ENCODE data around the gene EIF2S1. TPM values are rescaled to one million over a fixed set of nuclear protein-coding genes. Genes with fewer than 3 reads are reported as not detected.

Gene EIF2S1
- total and polyA plus RNA-seq, 2 experiments from 2014 or later = 121 to 170 TPM

DNA sequence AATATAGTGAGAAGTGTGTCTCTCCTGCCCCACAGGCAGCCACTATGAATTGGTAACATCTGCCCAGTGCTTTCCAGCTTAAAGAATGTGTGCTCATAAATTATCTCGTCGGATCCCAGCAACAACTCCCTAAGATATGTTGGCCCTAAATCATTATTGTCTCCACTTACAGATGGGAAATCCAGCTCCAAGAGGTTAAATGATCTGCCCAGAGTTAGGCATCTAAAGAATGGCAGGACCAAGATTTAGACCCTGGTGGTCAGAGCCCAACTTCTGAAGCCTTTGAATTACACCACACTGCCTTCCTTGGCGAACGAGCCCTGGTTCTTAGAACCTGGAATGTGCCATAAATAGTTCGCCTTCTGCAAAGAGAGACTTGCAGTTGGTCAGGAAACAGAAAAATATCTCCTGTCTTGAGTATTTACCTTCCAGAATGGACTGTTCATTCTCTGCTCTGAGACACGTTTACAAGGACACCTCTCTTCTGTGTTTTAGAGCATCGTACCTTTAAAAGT lies 72.0 kb downstream of the EIF2S1 start:
- no peak for ATAC-seq
- no peak for TF ChIP-seq NANOG (IDR thresholded peaks at IDR 0.05; ENCODE audit: borderline replicate concordance)
- TF ChIP-seq STAT1 (IDR thresholded peaks at IDR 0.05; ENCODE audit: unreplicated experiment) = no peak
- no peak for TF ChIP-seq ZNF114 (CRISPR knock-in tag; IDR thresholded peaks at IDR 0.05)
- no peak for DNase-seq (ENCODE audit: low spot score)
- peaks cover 2% of the 10 kb centered on the region for H3K27me3 Mint-ChIP-seq (ENCODE audit: insufficient read depth, low read depth, poor library complexity)
- no peaks in the 10 kb centered on the region for H3K36me3 ChIP-seq (ENCODE audit: insufficient read depth)
- no peaks in the 10 kb centered on the region for H4K20me1 ChIP-seq (replicated peaks; ENCODE audit: insufficient read depth)
- H3F3A ChIP-seq (replicated peaks; ENCODE audit: low read depth) = no peaks in the 10 kb centered on the region
- no peak overlapping the region for H3K4me3 Mint-ChIP-seq
- no peaks in the 10 kb centered on the region for H3K27me3 ChIP-seq (ENCODE audit: insufficient read depth)
- no peak overlapping the region for H3K27ac ChIP-seq (ENCODE audit: low read depth)
- no peak overlapping the region for H3K4me2 ChIP-seq
- peaks cover 13% of the 10 kb centered on the region for H3K4me1 Mint-ChIP-seq
- peak overlapping the region; percentile 83; the same call in 1 of the 2 replicates for H2AFZ ChIP-seq
- H3K4me1 ChIP-seq (ENCODE audit: insufficient read depth) = peaks cover 8% of the 10 kb centered on the region; the same call in 1 of the 2 replicates
- H3K9me2 ChIP-seq (ENCODE audit: insufficient read depth) = 0 out of 2 replicates have a peak, but pooled peaks cover 2% of the 10 kb centered on the region
- H3K36me3 Mint-ChIP-seq (ENCODE audit: low read depth) = no peaks in the 10 kb centered on the region
- H3K79me2 ChIP-seq (replicated peaks; ENCODE audit: insufficient read depth) = no peaks in the 10 kb centered on the region
- H3K27ac Mint-ChIP-seq = no peak overlapping the region
- no peak overlapping the region for H3K4me3 ChIP-seq
- no peaks in the 10 kb centered on the region for H3K9me3 Mint-ChIP-seq

DNA sequence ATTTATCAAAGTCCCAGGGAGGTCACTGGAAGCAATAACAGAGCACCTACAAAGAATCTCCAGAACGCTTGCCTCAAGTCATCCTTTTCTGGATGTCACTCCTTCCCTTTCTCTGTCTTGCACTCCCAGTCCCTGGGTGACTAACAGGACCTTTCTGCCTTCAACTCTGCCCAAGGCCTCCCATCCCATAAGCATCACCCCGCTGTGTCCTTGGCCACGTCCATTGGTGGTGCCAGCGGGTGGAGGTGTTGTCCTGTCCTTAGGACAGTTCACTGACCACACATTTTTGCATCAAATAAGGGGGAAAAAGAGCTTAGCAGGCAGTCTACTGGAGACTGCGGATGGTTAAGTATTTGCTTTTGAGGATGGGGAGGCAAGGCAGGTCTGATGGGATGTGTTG lies 75.5 kb downstream of the EIF2S1 start:
- H3K27ac Mint-ChIP-seq = no peak overlapping the region
- H3K9me3 Mint-ChIP-seq = no peaks in the 10 kb centered on the region
- Histone ChIP-seq H3K4me2 (no peak overlapping the region), H3K9me2 (ENCODE audit: insufficient read depth) (0 out of 2 replicates have a peak, but pooled peaks cover 2% of the 10 kb centered on the region), H4K20me1 (replicated peaks; ENCODE audit: insufficient read depth) (no peaks in the 10 kb centered on the region), H3K4me1 (ENCODE audit: insufficient read depth) (peaks cover 5% of the 10 kb centered on the region; the same call in 1 of the 2 replicates), H2AFZ (no peak overlapping the region), H3K36me3 (ENCODE audit: insufficient read depth) (no peaks in the 10 kb centered on the region), H3K27me3 (ENCODE audit: insufficient read depth) (no peaks in the 10 kb centered on the region), H3K27ac (ENCODE audit: low read depth) (no peak overlapping the region), H3F3A (replicated peaks; ENCODE audit: low read depth) (no peaks in the 10 kb centered on the region), H3K79me2 (replicated peaks; ENCODE audit: insufficient read depth) (no peaks in the 10 kb centered on the region), H3K4me3 (no peak overlapping the region)
- ATAC-seq (no peak), DNase-seq (ENCODE audit: low spot score) (no peak)
- no peaks in the 10 kb centered on the region for H3K36me3 Mint-ChIP-seq (ENCODE audit: low read depth)
- TF ChIP-seq, protein P1, sequence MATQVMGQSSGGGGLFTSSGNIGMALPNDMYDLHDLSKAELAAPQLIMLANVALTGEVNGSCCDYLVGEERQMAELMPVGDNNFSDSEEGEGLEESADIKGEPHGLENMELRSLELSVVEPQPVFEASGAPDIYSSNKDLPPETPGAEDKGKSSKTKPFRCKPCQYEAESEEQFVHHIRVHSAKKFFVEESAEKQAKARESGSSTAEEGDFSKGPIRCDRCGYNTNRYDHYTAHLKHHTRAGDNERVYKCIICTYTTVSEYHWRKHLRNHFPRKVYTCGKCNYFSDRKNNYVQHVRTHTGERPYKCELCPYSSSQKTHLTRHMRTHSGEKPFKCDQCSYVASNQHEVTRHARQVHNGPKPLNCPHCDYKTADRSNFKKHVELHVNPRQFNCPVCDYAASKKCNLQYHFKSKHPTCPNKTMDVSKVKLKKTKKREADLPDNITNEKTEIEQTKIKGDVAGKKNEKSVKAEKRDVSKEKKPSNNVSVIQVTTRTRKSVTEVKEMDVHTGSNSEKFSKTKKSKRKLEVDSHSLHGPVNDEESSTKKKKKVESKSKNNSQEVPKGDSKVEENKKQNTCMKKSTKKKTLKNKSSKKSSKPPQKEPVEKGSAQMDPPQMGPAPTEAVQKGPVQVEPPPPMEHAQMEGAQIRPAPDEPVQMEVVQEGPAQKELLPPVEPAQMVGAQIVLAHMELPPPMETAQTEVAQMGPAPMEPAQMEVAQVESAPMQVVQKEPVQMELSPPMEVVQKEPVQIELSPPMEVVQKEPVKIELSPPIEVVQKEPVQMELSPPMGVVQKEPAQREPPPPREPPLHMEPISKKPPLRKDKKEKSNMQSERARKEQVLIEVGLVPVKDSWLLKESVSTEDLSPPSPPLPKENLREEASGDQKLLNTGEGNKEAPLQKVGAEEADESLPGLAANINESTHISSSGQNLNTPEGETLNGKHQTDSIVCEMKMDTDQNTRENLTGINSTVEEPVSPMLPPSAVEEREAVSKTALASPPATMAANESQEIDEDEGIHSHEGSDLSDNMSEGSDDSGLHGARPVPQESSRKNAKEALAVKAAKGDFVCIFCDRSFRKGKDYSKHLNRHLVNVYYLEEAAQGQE (IDR thresholded peaks at IDR 0.05; ENCODE audit: unreplicated experiment) = no peak
- TF ChIP-seq, protein P2, sequence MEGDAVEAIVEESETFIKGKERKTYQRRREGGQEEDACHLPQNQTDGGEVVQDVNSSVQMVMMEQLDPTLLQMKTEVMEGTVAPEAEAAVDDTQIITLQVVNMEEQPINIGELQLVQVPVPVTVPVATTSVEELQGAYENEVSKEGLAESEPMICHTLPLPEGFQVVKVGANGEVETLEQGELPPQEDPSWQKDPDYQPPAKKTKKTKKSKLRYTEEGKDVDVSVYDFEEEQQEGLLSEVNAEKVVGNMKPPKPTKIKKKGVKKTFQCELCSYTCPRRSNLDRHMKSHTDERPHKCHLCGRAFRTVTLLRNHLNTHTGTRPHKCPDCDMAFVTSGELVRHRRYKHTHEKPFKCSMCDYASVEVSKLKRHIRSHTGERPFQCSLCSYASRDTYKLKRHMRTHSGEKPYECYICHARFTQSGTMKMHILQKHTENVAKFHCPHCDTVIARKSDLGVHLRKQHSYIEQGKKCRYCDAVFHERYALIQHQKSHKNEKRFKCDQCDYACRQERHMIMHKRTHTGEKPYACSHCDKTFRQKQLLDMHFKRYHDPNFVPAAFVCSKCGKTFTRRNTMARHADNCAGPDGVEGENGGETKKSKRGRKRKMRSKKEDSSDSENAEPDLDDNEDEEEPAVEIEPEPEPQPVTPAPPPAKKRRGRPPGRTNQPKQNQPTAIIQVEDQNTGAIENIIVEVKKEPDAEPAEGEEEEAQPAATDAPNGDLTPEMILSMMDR (conservative IDR thresholded peaks at IDR 0.05; ENCODE audit: low read depth in 2 of 2) = peak in 1 of 2 experiments; percentile 16; a peak in 1 of 4 replicates
- no peak overlapping the region for H3K4me3 Mint-ChIP-seq
- peaks cover 4% of the 10 kb centered on the region for H3K4me1 Mint-ChIP-seq
- peaks cover 4% of the 10 kb centered on the region for H3K27me3 Mint-ChIP-seq (ENCODE audit: insufficient read depth, low read depth, poor library complexity)

Small RNAs within 50 kb of the gene (small RNA-seq; reads per million reads assigned to genes)
- gene RF00019 (ENCODE audit: low replicate concordance) = not detected

Other genes with a start within 250 kb of the EIF2S1 start
- gene GARIN2, start 170.9 kb upstream of the EIF2S1 start, total RNA-seq (2014; rRNA removed; shearing (Covaris generic)) = not detected in 2 replicates
- 0.28 and 0.44 TPM in 2 replicates for gene GARIN2, start 170.9 kb upstream of the EIF2S1 start, polyA plus RNA-seq (2016; fragmentation: Nextera tagmentation; extraction: Ambion mirVana)
- 22.0 and 26.7 TPM in 2 replicates for gene PALS1, start 118.9 kb upstream of the EIF2S1 start, total RNA-seq (2014; rRNA removed; shearing (Covaris generic))
- gene PALS1, start 118.9 kb upstream of the EIF2S1 start, polyA plus RNA-seq (2016; fragmentation: Nextera tagmentation; extraction: Ambion mirVana) = 9.0 and 9.1 TPM in 2 replicates
- gene ATP6V1D, start 524 bp upstream of the EIF2S1 start, total RNA-seq (2014; rRNA removed; shearing (Covaris generic)) = 61.5 and 74.2 TPM in 2 replicates
- 87.8 and 105 TPM in 2 replicates for gene ATP6V1D, start 524 bp upstream of the EIF2S1 start, polyA plus RNA-seq (2016; fragmentation: Nextera tagmentation; extraction: Ambion mirVana)
- 1.0 TPM in 1 of 2 replicates, not detected in the other for gene PLEK2, start 51.8 kb downstream of the EIF2S1 start, total RNA-seq (2014; rRNA removed; shearing (Covaris generic))
- gene PLEK2, start 51.8 kb downstream of the EIF2S1 start, polyA plus RNA-seq (2016; fragmentation: Nextera tagmentation; extraction: Ambion mirVana) = 0.61 and 2.2 TPM in 2 replicates
- gene TMEM229B, start 128.4 kb downstream of the EIF2S1 start, total RNA-seq (2014; rRNA removed; shearing (Covaris generic)) = 1.6 and 2.4 TPM in 2 replicates
- 0.42 TPM in 1 of 2 replicates, not detected in the other for gene TMEM229B, start 128.4 kb downstream of the EIF2S1 start, polyA plus RNA-seq (2016; fragmentation: Nextera tagmentation; extraction: Ambion mirVana)
- 30.6 and 33.9 TPM in 2 replicates for gene PLEKHH1, start 173.0 kb downstream of the EIF2S1 start, total RNA-seq (2014; rRNA removed; shearing (Covaris generic))
- gene PLEKHH1, start 173.0 kb downstream of the EIF2S1 start, polyA plus RNA-seq (2016; fragmentation: Nextera tagmentation; extraction: Ambion mirVana) = 14.7 and 15.4 TPM in 2 replicates
- gene PIGH, start 239.9 kb downstream of the EIF2S1 start, total RNA-seq (2014; rRNA removed; shearing (Covaris generic)) = 6.1 and 8.7 TPM in 2 replicates
- gene PIGH, start 239.9 kb downstream of the EIF2S1 start, polyA plus RNA-seq (2016; fragmentation: Nextera tagmentation; extraction: Ambion mirVana) = 8.2 and 9.3 TPM in 2 replicates

Data from GM23338 (cell line).